HG03571 (cell line): ENCODE measurements around the gene ZNF488.

Experiments used
- ATAC-seq: cut with Tn5 transposase; IDR thresholded peaks from one replicate; pipeline ENCODE4 v1.9.1; 2021; ENCODE audit not compliant: unreplicated experiment

The ZNF488 gene

GRCh38 chr10:47367646-47368045 lies 16.4 kb downstream of the ZNF488 start:
- ATAC-seq: no peak

- no peak for ATAC-seq
Measured at GRCh38 chr10:47366731-47367460, 17.2 kb downstream of the ZNF488 start.

GRCh38 chr10:47366181-47366631 lies 17.9 kb downstream of the ZNF488 start:
- ATAC-seq: no peak

- ATAC-seq: no peak
Measured at GRCh38 chr10:47365431-47366180, 18.5 kb downstream of the ZNF488 start.

- no peak for ATAC-seq
Measured at GRCh38 chr10:47364911-47365310, 19.2 kb downstream of the ZNF488 start.

GRCh38 chr10:47364366-47364765 lies 19.7 kb downstream of the ZNF488 start:
- no peak for ATAC-seq

- no peak for ATAC-seq
Measured at GRCh38 chr10:47363781-47364180, 20.3 kb downstream of the ZNF488 start.

GRCh38 chr10:47362199-47362598 lies 21.9 kb downstream of the ZNF488 start:
- ATAC-seq: no peak

- ATAC-seq: no peak
Measured at GRCh38 chr10:47361293-47361692, 22.8 kb downstream of the ZNF488 start.

GRCh38 chr10:47360419-47361040 lies 23.6 kb downstream of the ZNF488 start:
- no peak for ATAC-seq

GRCh38 chr10:47359626-47360418 lies 24.3 kb downstream of the ZNF488 start:
- ATAC-seq: no peak

GRCh38 chr10:47359101-47359500 lies 25.0 kb downstream of the ZNF488 start:
- no peak for ATAC-seq

- no peak for ATAC-seq
Measured at GRCh38 chr10:47358457-47358856, 25.6 kb downstream of the ZNF488 start.

- no peak for ATAC-seq
Measured at GRCh38 chr10:47357911-47358310, 26.2 kb downstream of the ZNF488 start.

- no peak for ATAC-seq
Measured at GRCh38 chr10:47357131-47357582, 26.9 kb downstream of the ZNF488 start.

- ATAC-seq: no peak
Measured at GRCh38 chr10:47356708-47357107, 27.4 kb downstream of the ZNF488 start.

GRCh38 chr10:47354900-47355299 lies 29.2 kb downstream of the ZNF488 start:
- ATAC-seq: no peak

- no peak for ATAC-seq
Measured at GRCh38 chr10:47354165-47354564, 29.9 kb downstream of the ZNF488 start.

- ATAC-seq: no peak
Measured at GRCh38 chr10:47353351-47353750, 30.7 kb downstream of the ZNF488 start.

GRCh38 chr10:47351899-47352815 lies 31.9 kb downstream of the ZNF488 start:
- no peak for ATAC-seq
